Measurements from ENCODE around the gene TRPC4. TPM values are rescaled to one million over a fixed set of nuclear protein-coding genes. Genes with fewer than 3 reads are reported as not detected.

TRPC4 gene
- total RNA-seq, 1 experiment from 2014 or later, result 19.0 TPM

GRCh38 chr13:37863708-37864107, 5.9 kb downstream of the TRPC4 start:
- Histone ChIP-seq H2AFZ (ENCODE audit: low read length) (no peak overlapping the region), H2BK15ac (ENCODE audit: low read depth, low read length) (no peak overlapping the region), H3K9me3 (ENCODE audit: control insufficient read depth, low read depth, low read length) (no peaks in the 10 kb centered on the region), H2BK5ac (ENCODE audit: insufficient read length, low read length) (no peak overlapping the region), H3K27me3 (ENCODE audit: insufficient read depth, low read length) (no peaks in the 10 kb centered on the region), H3K79me2 (ENCODE audit: insufficient read depth, low read length) (no peaks in the 10 kb centered on the region), H3K23ac (ENCODE audit: insufficient read length, low read depth, low read length) (no peak overlapping the region), H2BK12ac (ENCODE audit: insufficient read length, low read depth, low read length) (no peak overlapping the region), H4K5ac (ENCODE audit: insufficient read length, low read depth, low read length) (no peak overlapping the region), H2AK5ac (ENCODE audit: insufficient read length, low read length) (no peak overlapping the region), H3K56ac (ENCODE audit: insufficient read length, low read depth, low read length) (no peak overlapping the region), H3K79me1 (ENCODE audit: insufficient read depth, low read depth, low read length, poor library complexity, severe bottlenecking) (no peaks in the 10 kb centered on the region), H3K4me2 (ENCODE audit: insufficient read depth, insufficient read length, low read length) (no peak overlapping the region), H3K23me2 (ENCODE audit: insufficient read length, low read depth, low read length, poor library complexity, severe bottlenecking) (peaks cover 3% of the 10 kb centered on the region), H3K27ac (ENCODE audit: insufficient read length, low read depth, low read length) (no peak overlapping the region), H4K91ac (ENCODE audit: insufficient read length, low read depth, low read length) (no peak overlapping the region), H3T11ph (ENCODE audit: low read length) (no peak overlapping the region), H2BK20ac (ENCODE audit: low read depth, low read length, poor library complexity, severe bottlenecking) (no peak overlapping the region), H3K4ac (ENCODE audit: low read depth, low read length) (no peak overlapping the region), H3K4me1 (ENCODE audit: insufficient read depth, low read length) (no peaks in the 10 kb centered on the region), H3K18ac (ENCODE audit: insufficient read length, low read depth, low read length) (no peak overlapping the region), H3K14ac (ENCODE audit: insufficient read depth, low read length) (no peak overlapping the region), H3K9ac (ENCODE audit: extremely low read depth, insufficient read length, low read length) (no peak overlapping the region), H4K20me1 (ENCODE audit: control insufficient read depth, insufficient read depth, insufficient read length) (no peaks in the 10 kb centered on the region), H4K8ac (replicated peaks; ENCODE audit: insufficient read length, low read depth, low read length) (no peak overlapping the region), H2BK120ac (ENCODE audit: low read depth, low read length, poor library complexity, severe bottlenecking) (no peak overlapping the region)
- DNase-seq, result no peak
- no peak overlapping the region for H3K27ac Mint-ChIP-seq
- no peaks in the 10 kb centered on the region for H3K27me3 Mint-ChIP-seq (ENCODE audit: low read depth)
- peaks cover 7 to 21% of the 10 kb centered on the region in 2 experiments; a peak in 3 of 4 replicates for H3K4me1 Mint-ChIP-seq
- no CpG with 5 or more reads among the region's 1 CpG for WGBS (ENCODE audit: extremely low coverage, insufficient read length, low lambda C conversion rate)
- H3K4me3 Mint-ChIP-seq, result no peak overlapping the region
- H3K36me3 Mint-ChIP-seq (ENCODE audit: insufficient read depth in 1 of 3, low read depth in 3 of 3), result peaks cover 0 to 6% (median 0%) of the 10 kb centered on the region in 3 experiments; a peak in 1 of 7 replicates
- TF ChIP-seq, protein P1, sequence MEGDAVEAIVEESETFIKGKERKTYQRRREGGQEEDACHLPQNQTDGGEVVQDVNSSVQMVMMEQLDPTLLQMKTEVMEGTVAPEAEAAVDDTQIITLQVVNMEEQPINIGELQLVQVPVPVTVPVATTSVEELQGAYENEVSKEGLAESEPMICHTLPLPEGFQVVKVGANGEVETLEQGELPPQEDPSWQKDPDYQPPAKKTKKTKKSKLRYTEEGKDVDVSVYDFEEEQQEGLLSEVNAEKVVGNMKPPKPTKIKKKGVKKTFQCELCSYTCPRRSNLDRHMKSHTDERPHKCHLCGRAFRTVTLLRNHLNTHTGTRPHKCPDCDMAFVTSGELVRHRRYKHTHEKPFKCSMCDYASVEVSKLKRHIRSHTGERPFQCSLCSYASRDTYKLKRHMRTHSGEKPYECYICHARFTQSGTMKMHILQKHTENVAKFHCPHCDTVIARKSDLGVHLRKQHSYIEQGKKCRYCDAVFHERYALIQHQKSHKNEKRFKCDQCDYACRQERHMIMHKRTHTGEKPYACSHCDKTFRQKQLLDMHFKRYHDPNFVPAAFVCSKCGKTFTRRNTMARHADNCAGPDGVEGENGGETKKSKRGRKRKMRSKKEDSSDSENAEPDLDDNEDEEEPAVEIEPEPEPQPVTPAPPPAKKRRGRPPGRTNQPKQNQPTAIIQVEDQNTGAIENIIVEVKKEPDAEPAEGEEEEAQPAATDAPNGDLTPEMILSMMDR (conservative IDR thresholded peaks at IDR 0.05), result no peak
- H3K9me3 Mint-ChIP-seq, result peaks cover 0 to under 1% of the 10 kb centered on the region in 2 experiments; a peak in 2 of 5 replicates

Data from H9 (cell line).